HG03066 (cell line): ENCODE results near the gene FAM120A.

ENCODE experiments used
- ATAC-seq: cut with Tn5 transposase; IDR thresholded peaks from one replicate; pipeline ENCODE4 v1.9.1; 2021; ENCODE audit warnings: low read depth; ENCODE audit not compliant: unreplicated experiment

The FAM120A gene

DNA sequence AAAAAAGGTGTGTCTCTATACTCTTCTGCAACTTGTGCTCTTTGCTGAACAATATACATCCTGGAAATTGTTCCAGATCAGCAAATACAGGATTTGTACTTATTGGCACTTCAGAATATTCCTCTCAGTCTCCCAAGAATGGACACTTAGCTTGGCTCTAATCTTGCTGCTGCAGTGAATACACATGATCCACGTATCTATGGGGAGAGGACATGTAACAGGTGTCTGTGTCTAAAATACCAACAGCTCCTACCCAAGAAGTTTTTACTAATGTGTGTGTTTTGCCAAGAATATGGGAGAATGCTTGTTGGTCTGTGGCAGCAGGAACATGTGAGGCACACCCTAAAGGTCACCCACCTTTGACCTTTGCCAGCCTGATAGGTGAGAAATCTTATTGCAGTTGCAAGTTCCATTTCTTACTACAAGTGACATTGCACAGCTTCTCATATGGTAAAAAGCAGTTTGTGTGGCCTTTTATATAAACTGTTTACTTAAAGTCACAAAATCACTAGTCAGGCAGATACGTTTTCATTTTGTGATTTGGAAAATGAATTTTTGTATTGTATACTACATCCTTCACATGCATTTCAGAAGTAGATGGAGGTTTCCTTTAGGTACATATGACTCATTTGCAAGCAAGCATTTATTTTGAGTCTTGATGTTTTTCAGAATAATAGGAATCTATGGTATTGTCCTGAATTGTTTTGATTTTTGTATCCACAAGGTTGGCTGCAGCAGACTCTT lies 160.7 kb downstream of the FAM120A start:
- ATAC-seq = no peak

DNA sequence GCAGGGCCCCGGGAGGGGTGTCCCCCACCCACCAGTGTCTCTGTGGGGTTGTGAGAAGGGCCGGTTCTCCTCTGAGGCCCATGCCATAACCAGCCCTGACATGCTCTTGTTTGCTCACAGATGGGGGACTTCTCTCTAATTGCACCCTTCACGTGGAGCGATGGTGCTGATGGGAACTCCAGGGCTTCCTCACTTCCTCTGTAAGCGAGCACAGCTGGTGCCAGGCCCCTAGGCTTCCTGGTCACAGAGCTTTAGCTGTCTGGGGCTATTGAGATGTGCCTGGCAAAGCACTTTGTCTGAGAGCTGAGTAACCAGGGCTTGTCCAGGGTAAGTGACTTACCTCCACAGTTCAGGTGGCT lies 161.3 kb downstream of the FAM120A start:
- ATAC-seq = peak; percentile 68

DNA sequence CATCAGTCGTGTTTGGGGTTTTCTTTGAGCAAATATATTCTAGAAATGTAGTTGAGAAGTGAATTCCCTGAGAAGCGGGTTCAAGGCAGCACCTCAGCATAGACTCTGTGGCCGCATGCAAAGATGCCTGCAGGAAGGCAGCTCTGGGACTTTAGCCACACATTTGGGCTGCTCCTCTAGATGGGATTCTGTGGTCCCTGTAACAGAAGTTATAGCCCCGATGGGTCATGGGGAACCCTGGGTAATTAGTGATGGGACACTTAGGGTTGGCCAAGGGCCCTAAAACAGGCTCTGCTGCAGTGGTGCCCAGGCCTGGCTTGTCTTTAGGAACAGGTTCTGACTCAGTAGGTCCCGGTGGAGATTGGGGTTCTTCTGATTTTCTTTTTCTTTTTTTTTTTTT lies 161.7 kb downstream of the FAM120A start:
- ATAC-seq = no peak

DNA sequence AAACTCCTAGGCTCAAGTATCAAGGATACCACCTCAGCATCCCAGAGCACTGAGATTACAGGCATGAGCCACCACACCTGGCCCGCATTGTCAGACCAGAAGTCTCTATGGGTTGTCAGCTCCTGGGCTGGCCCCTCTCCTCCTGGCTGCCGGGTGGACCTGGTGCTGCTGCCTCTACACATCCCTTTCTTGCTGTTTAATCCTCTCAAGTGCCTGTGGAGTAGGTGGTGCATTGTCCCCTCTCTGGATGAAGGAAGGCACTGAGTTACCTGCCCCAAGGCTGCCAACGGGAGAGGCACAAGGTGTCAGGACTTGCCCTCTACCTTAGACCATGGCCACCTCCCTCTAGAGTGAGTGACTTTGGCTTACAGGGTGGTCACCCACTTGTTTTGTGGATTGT lies 162.3 kb downstream of the FAM120A start:
- no peak for ATAC-seq

DNA sequence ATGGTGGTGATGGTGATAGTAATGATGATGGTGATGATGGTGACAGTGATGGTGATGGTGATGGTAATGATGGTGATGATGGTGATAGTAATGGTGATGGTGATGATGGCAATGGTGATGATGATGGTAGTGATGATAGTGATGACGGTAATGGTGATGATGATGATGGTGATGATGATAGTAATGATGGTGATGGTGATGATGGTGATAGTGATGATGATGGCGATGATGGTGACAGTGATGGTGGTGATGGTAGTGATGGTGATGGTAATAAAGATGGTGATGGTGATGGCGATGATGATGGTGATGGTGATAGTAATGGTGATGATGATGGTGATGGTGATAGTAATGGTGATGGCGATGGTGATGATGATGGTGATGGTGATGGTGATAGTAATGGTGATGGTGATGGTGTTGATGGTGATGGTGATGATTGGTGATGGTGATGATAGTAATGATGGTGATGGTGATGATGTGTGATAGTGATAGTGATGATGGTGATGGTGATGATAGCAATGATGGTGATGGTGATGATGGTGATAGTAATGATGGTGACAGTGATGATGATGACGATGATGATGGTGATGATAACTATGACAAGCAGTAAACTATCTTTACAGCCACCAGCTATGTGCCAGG lies 163.5 kb downstream of the FAM120A start:
- ATAC-seq = no peak
